ENCODE measurements around the gene SOD3. TPM values are rescaled to one million over a fixed set of nuclear protein-coding genes. Genes with fewer than 3 reads are reported as not detected.

The SOD3 gene
- total RNA-seq, 1 experiment from 2014 or later, result not detected

- H3K27me3 Mint-ChIP-seq (ENCODE audit: insufficient read depth, unreplicated experiment), result no peaks in the 10 kb centered on the region
- intact Hi-C loops (cut with micrococcal nuclease), result no loop called here
- no peak overlapping the region for H3K4me3 Mint-ChIP-seq (ENCODE audit: unreplicated experiment)
- H3K36me3 Mint-ChIP-seq (ENCODE audit: insufficient read depth, unreplicated experiment), result peaks cover 6% of the 10 kb centered on the region
- peaks cover 8% of the 10 kb centered on the region for H3K9me3 Mint-ChIP-seq (ENCODE audit: unreplicated experiment)
- TF ChIP-seq CTCF (IDR thresholded peaks at IDR 0.05; ENCODE audit: unreplicated experiment), result no peak
- ChIA-PET POLR2A (interaction anchor here (0.7 kb wide), 1 partner anchor 15 kb away, joined by 3 read pairs; no protein-coding TSS in a partner anchor), CTCF (interaction anchor here (0.6 to 1.1 kb wide), 4 partner anchors 173 to 337 kb away, joined by 3 to 5 read pairs (median 3); no protein-coding TSS in a partner anchor)
- no peaks in the 10 kb centered on the region for H3K4me1 Mint-ChIP-seq (ENCODE audit: insufficient read depth, unreplicated experiment)
- no peak overlapping the region for H3K27ac Mint-ChIP-seq (ENCODE audit: low read depth, unreplicated experiment)
- BruUV-seq (replicated peaks), result no TSS peak
- DNase-seq (ENCODE audit: unreplicated experiment), result no peak
Observed at GRCh38 chr4:24807611-24808010, 12.2 kb downstream of the SOD3 start.

- H3K27ac Mint-ChIP-seq (ENCODE audit: low read depth, unreplicated experiment), result no peak overlapping the region
- no peak for TF ChIP-seq CTCF (IDR thresholded peaks at IDR 0.05; ENCODE audit: unreplicated experiment)
- no peaks in the 10 kb centered on the region for H3K27me3 Mint-ChIP-seq (ENCODE audit: insufficient read depth, unreplicated experiment)
- no TSS peak for BruUV-seq (replicated peaks)
- POLR2A ChIA-PET, result interaction anchor here (0.7 kb wide), 1 partner anchor 15 kb away, joined by 3 read pairs; no protein-coding TSS in a partner anchor
- intact Hi-C loops (cut with micrococcal nuclease), result no loop called here
- H3K9me3 Mint-ChIP-seq (ENCODE audit: unreplicated experiment), result peaks cover 8% of the 10 kb centered on the region
- peaks cover 6% of the 10 kb centered on the region for H3K36me3 Mint-ChIP-seq (ENCODE audit: insufficient read depth, unreplicated experiment)
- CTCF ChIA-PET, result interaction anchor here (0.6 to 1.1 kb wide), 2 partner anchors 12 to 248 kb away, joined by 3 read pairs; no protein-coding TSS in a partner anchor
- DNase-seq (ENCODE audit: unreplicated experiment), result no peak
- no peak overlapping the region for H3K4me3 Mint-ChIP-seq (ENCODE audit: unreplicated experiment)
- no peaks in the 10 kb centered on the region for H3K4me1 Mint-ChIP-seq (ENCODE audit: insufficient read depth, unreplicated experiment)
Observed at GRCh38 chr4:24808261-24808660, 12.9 kb downstream of the SOD3 start.

- no peak overlapping the region for H3K4me3 Mint-ChIP-seq (ENCODE audit: unreplicated experiment)
- CTCF ChIA-PET, result interaction anchor here (0.6 to 1.1 kb wide), 3 partner anchors 9 to 249 kb away, joined by 3 read pairs; no protein-coding TSS in a partner anchor
- no peak for TF ChIP-seq CTCF (IDR thresholded peaks at IDR 0.05; ENCODE audit: unreplicated experiment)
- intact Hi-C loops (cut with micrococcal nuclease), result no loop called here
- no peaks in the 10 kb centered on the region for H3K27me3 Mint-ChIP-seq (ENCODE audit: insufficient read depth, unreplicated experiment)
- no peak for DNase-seq (ENCODE audit: unreplicated experiment)
- H3K4me1 Mint-ChIP-seq (ENCODE audit: insufficient read depth, unreplicated experiment), result no peaks in the 10 kb centered on the region
- H3K9me3 Mint-ChIP-seq (ENCODE audit: unreplicated experiment), result peaks cover 8% of the 10 kb centered on the region
- POLR2A ChIA-PET, result interaction anchor here (0.6 kb wide), 1 partner anchor 8 kb away, joined by 3 read pairs; no protein-coding TSS in a partner anchor
- no TSS peak for BruUV-seq (replicated peaks)
- H3K27ac Mint-ChIP-seq (ENCODE audit: low read depth, unreplicated experiment), result no peak overlapping the region
- peaks cover 6% of the 10 kb centered on the region for H3K36me3 Mint-ChIP-seq (ENCODE audit: insufficient read depth, unreplicated experiment)
Observed at GRCh38 chr4:24808955-24809354, 13.6 kb downstream of the SOD3 start.

GRCh38 chr4:24809376-24809775 lies 14.0 kb downstream of the SOD3 start:
- H3K4me3 Mint-ChIP-seq (ENCODE audit: unreplicated experiment), result no peak overlapping the region
- peaks cover 6% of the 10 kb centered on the region for H3K36me3 Mint-ChIP-seq (ENCODE audit: insufficient read depth, unreplicated experiment)
- intact Hi-C loops (cut with micrococcal nuclease), result no loop called here
- TF ChIP-seq CTCF (IDR thresholded peaks at IDR 0.05; ENCODE audit: unreplicated experiment), result no peak
- H3K27ac Mint-ChIP-seq (ENCODE audit: low read depth, unreplicated experiment), result no peak overlapping the region
- peak; percentile 6 for DNase-seq (ENCODE audit: unreplicated experiment)
- H3K27me3 Mint-ChIP-seq (ENCODE audit: insufficient read depth, unreplicated experiment), result no peaks in the 10 kb centered on the region
- BruUV-seq (replicated peaks), result no TSS peak
- CTCF ChIA-PET, result interaction anchor here (0.5 to 0.7 kb wide), 2 partner anchors 8 to 258 kb away, joined by 3 to 4 read pairs; no protein-coding TSS in a partner anchor
- H3K9me3 Mint-ChIP-seq (ENCODE audit: unreplicated experiment), result peaks cover 8% of the 10 kb centered on the region
- POLR2A ChIA-PET, result interaction anchor here (0.6 kb wide), 1 partner anchor 8 kb away, joined by 3 read pairs; no protein-coding TSS in a partner anchor
- no peaks in the 10 kb centered on the region for H3K4me1 Mint-ChIP-seq (ENCODE audit: insufficient read depth, unreplicated experiment)
